Stimulated activated CD4-positive, alpha-beta T cell treated with anti-CD3 and anti-CD28 coated beads, TNF-alpha, amount 100 ng/mL, for 4 hours (primary cell): ENCODE results near the gene ANO5.

ENCODE experiments used
- DNase-seq, 3 experiments: peaks; one replicate each; pipeline ENCODE4 v3.0.0-alpha.2; 2020; ENCODE audit warnings: low read depth in 3 of 3

Gene ANO5

GRCh38 chr11:22192642-22193347 lies at the start of gene ANO5:
Gene ANO5 (plus strand): TSS chr11:22193085. CDS start chr11:22193493, 408 bp downstream.
- DNase-seq: no peak

- no peak for DNase-seq
Observed at GRCh38 chr11:22151649-22152197, 41.2 kb upstream of the ANO5 start.

GRCh38 chr11:22157531-22157930 lies 35.4 kb upstream of the ANO5 start:
- no peak for DNase-seq

GRCh38 chr11:22161489-22161888 lies 31.4 kb upstream of the ANO5 start:
- DNase-seq: no peak

GRCh38 chr11:22162756-22163155 lies 30.1 kb upstream of the ANO5 start:
- no peak for DNase-seq

- no peak for DNase-seq
Observed at GRCh38 chr11:22163394-22163797, 29.5 kb upstream of the ANO5 start.

GRCh38 chr11:22165087-22165486 lies 27.8 kb upstream of the ANO5 start:
- DNase-seq: no peak

GRCh38 chr11:22165759-22166513 lies 26.9 kb upstream of the ANO5 start:
- no peak for DNase-seq

GRCh38 chr11:22169833-22170232 lies 23.1 kb upstream of the ANO5 start:
- DNase-seq: no peak

- DNase-seq: no peak
Observed at GRCh38 chr11:22173532-22173931, 19.4 kb upstream of the ANO5 start.

- DNase-seq: no peak
Observed at GRCh38 chr11:22177186-22177585, 15.7 kb upstream of the ANO5 start.

GRCh38 chr11:22179626-22180025 lies 13.3 kb upstream of the ANO5 start:
- no peak for DNase-seq

GRCh38 chr11:22180131-22180530 lies 12.8 kb upstream of the ANO5 start:
- DNase-seq: no peak

- no peak for DNase-seq
Observed at GRCh38 chr11:22189660-22190059, 3.2 kb upstream of the ANO5 start.

GRCh38 chr11:22190827-22191463 lies 1.9 kb upstream of the ANO5 start:
- no peak for DNase-seq

- no peak for DNase-seq
Observed at GRCh38 chr11:22192289-22192641, 620 bp upstream of the ANO5 start.

GRCh38 chr11:22193348-22194051 lies 615 bp downstream of the ANO5 start:
- no peak for DNase-seq

GRCh38 chr11:22194306-22194705 lies 1.4 kb downstream of the ANO5 start:
- DNase-seq: no peak

- no peak for DNase-seq
Observed at GRCh38 chr11:22194907-22195306, 2.0 kb downstream of the ANO5 start.

- no peak for DNase-seq
Observed at GRCh38 chr11:22197139-22198005, 4.5 kb downstream of the ANO5 start.

GRCh38 chr11:22199243-22199642 lies 6.4 kb downstream of the ANO5 start:
- DNase-seq: no peak
